ENCODE measurements around the gene EXOC3. TPM values are rescaled to one million over a fixed set of nuclear protein-coding genes. Genes with fewer than 3 reads are reported as not detected.

EXOC3 gene
- total and polyA plus RNA-seq, 2 of the 8 experiments (the other 6 are each of a cell fraction or from before 2014, with no cell fraction given) = 14.4 to 30.0 TPM

- Histone ChIP-seq H2BK15ac (ENCODE audit: low read length) (no peak overlapping the region), H3K4me2 (ENCODE audit: insufficient read depth in 1 of 2, low read depth in 2 of 2, low read length in 2 of 2) (no peak overlapping the region), H3K4me3 (ENCODE audit: extremely low read depth in 1 of 4, insufficient read depth in 2 of 4, low read depth in 3 of 4, low read length in 4 of 4) (no peak overlapping the region), H2AK5ac (ENCODE audit: low read depth, low read length) (no peak overlapping the region), H4K91ac (replicated peaks; ENCODE audit: insufficient read length, low read length) (no peak overlapping the region), H3K4me1 (replicated peaks in 1 of 4; ENCODE audit: control insufficient read depth in 3 of 4, insufficient read depth in 4 of 4, low read length in 3 of 4) (peaks cover 2 to 7% (median 2%) of the 10 kb centered on the region in 4 experiments; a peak in 5 of 7 replicates), H2BK120ac (replicated peaks; ENCODE audit: low read depth, low read length) (no peak overlapping the region), H3K56ac (replicated peaks; ENCODE audit: insufficient read length, low read depth, low read length) (no peak overlapping the region), H2AFZ (ENCODE audit: low read length) (no peak overlapping the region), H4K8ac (ENCODE audit: extremely low read depth, insufficient read depth, low read length) (no peak overlapping the region), H3K23me2 (ENCODE audit: low read depth, low read length) (no peaks in the 10 kb centered on the region), H2BK12ac (ENCODE audit: low read depth, low read length) (no peak overlapping the region), H3K79me1 (ENCODE audit: low read depth, low read length) (peaks cover 4% of the 10 kb centered on the region), H3K36me3 (ENCODE audit: control insufficient read depth in 2 of 4, insufficient read depth in 4 of 4, low read length in 3 of 4) (peaks cover 9 to 40% (median 23%) of the 10 kb centered on the region in 4 experiments; a peak in 7 of 8 replicates), H3K14ac (ENCODE audit: insufficient read length) (no peak overlapping the region), H2BK20ac (ENCODE audit: low read length) (no peak overlapping the region), H2BK5ac (ENCODE audit: low read depth, low read length) (no peak overlapping the region), H4K20me1 (replicated peaks in 1 of 2; ENCODE audit: control insufficient read depth in 1 of 2, insufficient read depth in 2 of 2, low read length in 2 of 2) (peaks cover 0 to 4% of the 10 kb centered on the region in 2 experiments), H3K9me3 (ENCODE audit: insufficient read depth in 2 of 2, low read depth in 1 of 2, low read length in 1 of 2) (peaks cover 0 to 6% of the 10 kb centered on the region in 2 experiments; a peak in 2 of 4 replicates), H3K4ac (replicated peaks; ENCODE audit: insufficient read length, low read depth, low read length) (no peak overlapping the region), H3K18ac (ENCODE audit: extremely low read depth, low read length) (no peak overlapping the region), H3K23ac (ENCODE audit: insufficient read length) (no peak overlapping the region), H4K5ac (ENCODE audit: insufficient read length, low read depth, low read length) (no peak overlapping the region), H3K9ac (replicated peaks in 1 of 4; ENCODE audit: extremely low read depth in 1 of 4, low read depth in 3 of 4, low read length in 3 of 4) (no peak overlapping the region), H3K27ac (ENCODE audit: low read depth, low read length) (no peak overlapping the region), H3K79me2 (ENCODE audit: control insufficient read depth in 1 of 2, insufficient read depth in 2 of 2, low read length in 2 of 2) (0 out of 4 replicates have a peak, but pooled peaks cover 0 to 3% of the 10 kb centered on the region in 2 experiments), H3K27me3 (replicated peaks in 1 of 4; ENCODE audit: control insufficient read depth in 3 of 4, extremely low read depth in 1 of 4, insufficient read depth in 3 of 4, low read length in 3 of 4) (no peaks in the 10 kb centered on the region)
- FAIRE-seq = no peak
- ChIA-PET POLR2A (ENCODE audit: partially characterized antibody) (interaction anchor here (0.8 to 1.0 kb wide), 2 partner anchors 12 to 381 kb away, joined by 3 to 4 read pairs; no protein-coding TSS in a partner anchor), CTCF (ENCODE audit: partially characterized antibody) (interaction anchor here (1.0 kb wide), 1 partner anchor 9 kb away, joined by 3 read pairs; no protein-coding TSS in a partner anchor)
- DNase-seq (ENCODE audit: low read depth in 1 of 2, low spot score in 2 of 2) = no peak
- WGBS, 2 experiments (ENCODE audit: extremely low coverage in 1 of 2, insufficient coverage in 1 of 2, insufficient read length in 1 of 2, insufficient replicate concordance in 2 of 2, low coverage in 1 of 2, low lambda C conversion rate in 2 of 2, missing lambda C conversion rate in 1 of 2) = 96% methylated on average over 17 of the region's 17 CpGs; no CpG with 5 or more reads in 1 of the 2 experiments
- TF ChIP-seq TAF1 (IDR thresholded peaks at IDR 0.05; ENCODE audit: low read depth, low read length) (no peak), CTCF (IDR thresholded peaks at IDR 0.05; ENCODE audit: control extremely low read depth in 1 of 3, insufficient read depth in 1 of 3, low read depth in 1 of 3, low read length in 3 of 3) (no peak), ASH2L (IDR thresholded peaks at IDR 0.05; ENCODE audit: low read length) (no peak), SIN3A (conservative IDR thresholded peaks at IDR 0.05 in 1 of 2, IDR thresholded peaks at IDR 0.05 in 1 of 2; ENCODE audit: low read depth in 1 of 2, low read length in 2 of 2) (no peak), TBP (IDR thresholded peaks at IDR 0.05; ENCODE audit: low read depth, low read length) (no peak), SRF (IDR thresholded peaks at IDR 0.05; ENCODE audit: low read depth, low read length) (no peak), JUN (IDR thresholded peaks at IDR 0.05; ENCODE audit: low read depth, low read length) (no peak), KDM1A (IDR thresholded peaks at IDR 0.05; ENCODE audit: borderline replicate concordance, low read length) (no peak), BACH1 (IDR thresholded peaks at IDR 0.05; ENCODE audit: low read length) (no peak), SIX5 (IDR thresholded peaks at IDR 0.05; ENCODE audit: low read depth, low read length) (no peak)
Observed at GRCh38 chr5:452978-453710, 10.2 kb downstream of the EXOC3 start.
